HG03097 (cell line): ENCODE data around the gene TEP1.
A peak's percentile ranks its signal among the peaks of the same experiment; 100 is the strongest.
"Not testable (repeated sequence)": the region's sequence is repeated elsewhere in the genome, so short reads cannot be mapped to it uniquely, and the experiment has no call there.

Experiments used
- ATAC-seq: cut with Tn5 transposase; IDR thresholded peaks from one replicate; pipeline ENCODE4 v1.9.1; 2021; ENCODE audit not compliant: unreplicated experiment, low FRiP score

TEP1 gene

GRCh38 chr14:20345366-20345765, 67.9 kb downstream of the TEP1 start:
- no peak for ATAC-seq

- no peak for ATAC-seq
Measured at GRCh38 chr14:20343862-20344220, 69.5 kb downstream of the TEP1 start.

GRCh38 chr14:20343092-20343861, 70.0 kb downstream of the TEP1 start, which contains the start of gene PARP2:
Gene PARP2 (plus strand): TSS chr14:20343635. CDS start chr14:20343642, 7 bp downstream.
- peak; percentile 90 for ATAC-seq

GRCh38 chr14:20341646-20342045, 71.7 kb downstream of the TEP1 start:
- ATAC-seq = no peak

GRCh38 chr14:20341032-20341431, 72.3 kb downstream of the TEP1 start:
- ATAC-seq = not testable (repeated sequence)

- ATAC-seq = no peak
Measured at GRCh38 chr14:20334017-20334416, 79.3 kb downstream of the TEP1 start.

GRCh38 chr14:20333494-20333841, 79.8 kb downstream of the TEP1 start:
- no peak for ATAC-seq

- peak; percentile 90 for ATAC-seq
Measured at GRCh38 chr14:20332788-20333493, 80.4 kb downstream of the TEP1 start, which contains the start of gene CCNB1IP1. Gene CCNB1IP1 (minus strand): TSS chr14:20333279. CDS start chr14:20316523, 16,756 bp downstream.

- no peak for ATAC-seq
Measured at GRCh38 chr14:20332431-20332787, 80.9 kb downstream of the TEP1 start.

GRCh38 chr14:20331053-20331613, 82.2 kb downstream of the TEP1 start:
- no peak for ATAC-seq

GRCh38 chr14:20329355-20329754, 83.9 kb downstream of the TEP1 start:
- ATAC-seq = no peak

GRCh38 chr14:20328705-20329104, 84.6 kb downstream of the TEP1 start:
- ATAC-seq = no peak

- ATAC-seq = no peak
Measured at GRCh38 chr14:20327005-20327869, 86.1 kb downstream of the TEP1 start.

GRCh38 chr14:20317720-20318119, 95.6 kb downstream of the TEP1 start:
- no peak for ATAC-seq
